K562 (cell line): ENCODE measurements around the gene FZD4. TPM values are rescaled to one million over a fixed set of nuclear protein-coding genes. Genes with fewer than 3 reads are reported as not detected.

ENCODE experiments used
- ADNP ChIP-seq: fragments of 200-800 bp; sonication (Bioruptor generic); IDR thresholded peaks from 2 replicates; pipeline ENCODE4 v1.6.1; 2016; ENCODE audit warnings: missing genetic modification characterization, missing compliant biosample characterization
- MCM3 ChIP-seq: fragments of 450-650 bp; IDR thresholded peaks from 2 replicates; pipeline ENCODE4 v1.6.1; 2016
- MITF ChIP-seq: IDR thresholded peaks from 2 replicates; pipeline ENCODE4 v1.6.1; 2014; ENCODE audit warnings: antibody characterized with exemption
- NEUROD1 ChIP-seq: fragments of 150-350 bp; IDR thresholded peaks from 2 replicates; pipeline ENCODE4 v1.6.1; 2014; ENCODE audit warnings: borderline replicate concordance, low read length, low read depth; ENCODE audit not compliant: partially characterized antibody
- PKNOX1 ChIP-seq: fragments of 450-650 bp; IDR thresholded peaks from 2 replicates; pipeline ENCODE4 v1.6.1; 2016
- SMARCA4 ChIP-seq: fragments of 450-650 bp; IDR thresholded peaks from 2 replicates; pipeline ENCODE4 v1.6.1; 2016
- SP1 ChIP-seq: sonication (generic); formaldehyde crosslinking; IDR thresholded peaks from 2 replicates; pipeline ENCODE4 v1.8.1; 2022; ENCODE audit warnings: mild to moderate bottlenecking, missing genetic modification reagents
- TBL1XR1 ChIP-seq, 2 experiments: IDR thresholded peaks; 2 replicates each; pipeline ENCODE4 v1.6.1; 2012; ENCODE audit warnings: improper control_type of control experiment in 2 of 2, low read length in 2 of 2, mild to moderate bottlenecking in 1 of 2
- TEAD2 ChIP-seq: fragments of 450-650 bp; IDR thresholded peaks from 2 replicates; pipeline ENCODE4 v1.6.1; 2016; ENCODE audit warnings: missing genetic modification characterization, control low read depth, missing compliant biosample characterization
- TGIF2 ChIP-seq: sonication (generic); formaldehyde crosslinking; IDR thresholded peaks from 2 replicates; pipeline ENCODE4 v1.8.1; 2022; ENCODE audit warnings: mild to moderate bottlenecking, missing genetic modification reagents, moderate library complexity
- TRIM25 ChIP-seq: fragments of 450-650 bp; IDR thresholded peaks from 2 replicates; pipeline ENCODE4 v1.7.0; 2016; ENCODE audit warnings: borderline replicate concordance
- TRIM28 ChIP-seq: fragments of 450-650 bp; IDR thresholded peaks from 2 replicates; pipeline ENCODE4 v1.6.1; 2017
- ZKSCAN8 ChIP-seq: fragments of 200-800 bp; sonication (Bioruptor generic); IDR thresholded peaks from 2 replicates; pipeline ENCODE4 v1.6.1; 2016; ENCODE audit warnings: missing genetic modification characterization, missing compliant biosample characterization
- ZNF586 ChIP-seq: fragments of 450-650 bp; formaldehyde crosslinking; conservative IDR thresholded peaks from 2 replicates; pipeline ENCODE4 v1.4.0; 2020; ENCODE audit warnings: mild to moderate bottlenecking, moderate library complexity
- ZNF75A ChIP-seq: fragments of 450-650 bp; formaldehyde crosslinking; IDR thresholded peaks from 2 replicates; pipeline ENCODE4 v1.4.0; 2020; ENCODE audit warnings: mild to moderate bottlenecking
- polyA plus RNA-seq, 8 experiments: library from polyadenylated mRNA; depleted of rRNA in 4 of 8; stranded (reverse) in 5 of 8; unstranded in 3 of 8; fragments of >200 nt; fragmentation: Nextera tagmentation in 2 of 8; fragmentation: Illumina TruSeq in 1 of 8; extraction: Ambion mirVana in 2 of 8; extraction: Trizol in 1 of 8; gene quantifications; 2 replicates each; pipeline versions ENCODE4 v1.2.1 to v1.2.3, GENCODE V29; 2011 to 2014; ENCODE audit warnings: inconsistent platforms in 1 of 8, missing spikeins in 1 of 8
- total RNA-seq, 7 experiments: library from RNA; depleted of rRNA in 6 of 7; stranded (reverse); fragments of >200 nt in 6 of 7; fragmentation: Illumina TruSeq in 2 of 7; extraction: Trizol in 2 of 7; gene quantifications; 2 replicates each; pipeline versions ENCODE4 v1.2.1 to v1.2.3, GENCODE V29; 2011 to 2021; ENCODE audit warnings: low replicate concordance in 1 of 7
- TF ChIP-seq, protein P1 (sequence below), 2 experiments: fragments of 450-650 bp in 1 of 2; sonication (generic) in 1 of 2; formaldehyde crosslinking in 1 of 2; IDR thresholded peaks in 1 of 2; conservative IDR thresholded peaks in 1 of 2; 2 replicates each; pipeline versions ENCODE4 v1.6.1 to v1.8.1; 2016 to 2023; ENCODE audit warnings: mild to moderate bottlenecking in 2 of 2, moderate library complexity in 2 of 2, inconsistent platforms in 1 of 2, missing genetic modification reagents in 1 of 2
- TF ChIP-seq, protein P2 (sequence below): fragments of 150-350 bp; IDR thresholded peaks from 2 replicates; pipeline ENCODE4 v1.6.1; 2014; ENCODE audit warnings: low read depth, mild to moderate bottlenecking, low read length, borderline replicate concordance
- TF ChIP-seq, protein P3 (sequence below): sonication (generic); formaldehyde crosslinking; IDR thresholded peaks from 2 replicates; pipeline ENCODE4 v1.9.0; 2022; ENCODE audit warnings: mild to moderate bottlenecking, missing genetic modification reagents

The FZD4 gene
- total and polyA plus RNA-seq, 9 of the 15 experiments (the other 6 are each of a cell fraction or from before 2014, with no cell fraction given), result 1.2 to 7.9 (median 5.8) TPM

- no peak for TF ChIP-seq ZNF586 (CRISPR knock-in tag)
- 0 out of 2 replicates have a peak, but pooled peaks have one; percentile 32 for TF ChIP-seq SP1 (CRISPR knock-in tag)
- TF ChIP-seq, protein P1, sequence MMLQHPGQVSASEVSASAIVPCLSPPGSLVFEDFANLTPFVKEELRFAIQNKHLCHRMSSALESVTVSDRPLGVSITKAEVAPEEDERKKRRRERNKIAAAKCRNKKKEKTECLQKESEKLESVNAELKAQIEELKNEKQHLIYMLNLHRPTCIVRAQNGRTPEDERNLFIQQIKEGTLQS (IDR thresholded peaks at IDR 0.05), result peak; percentile 67
- TF ChIP-seq, protein P1 (CRISPR knock-in tag; conservative IDR thresholded peaks at IDR 0.05), result no peak
- TF ChIP-seq PKNOX1, result peak; percentile 97
- no peak for TF ChIP-seq ZNF75A (CRISPR knock-in tag)
- peak; percentile 75; the same call in 1 of the 2 replicates for TF ChIP-seq ADNP (tag)
- TF ChIP-seq TRIM28, result no peak
- peak in 1 of 2 experiments; percentile 57; a peak in 2 of 4 replicates for TF ChIP-seq TBL1XR1 (IDR thresholded peaks at IDR 0.05; ENCODE audit: low read length in 2 of 2)
- TF ChIP-seq SMARCA4, result peak; percentile 94
- TF ChIP-seq, protein P2, sequence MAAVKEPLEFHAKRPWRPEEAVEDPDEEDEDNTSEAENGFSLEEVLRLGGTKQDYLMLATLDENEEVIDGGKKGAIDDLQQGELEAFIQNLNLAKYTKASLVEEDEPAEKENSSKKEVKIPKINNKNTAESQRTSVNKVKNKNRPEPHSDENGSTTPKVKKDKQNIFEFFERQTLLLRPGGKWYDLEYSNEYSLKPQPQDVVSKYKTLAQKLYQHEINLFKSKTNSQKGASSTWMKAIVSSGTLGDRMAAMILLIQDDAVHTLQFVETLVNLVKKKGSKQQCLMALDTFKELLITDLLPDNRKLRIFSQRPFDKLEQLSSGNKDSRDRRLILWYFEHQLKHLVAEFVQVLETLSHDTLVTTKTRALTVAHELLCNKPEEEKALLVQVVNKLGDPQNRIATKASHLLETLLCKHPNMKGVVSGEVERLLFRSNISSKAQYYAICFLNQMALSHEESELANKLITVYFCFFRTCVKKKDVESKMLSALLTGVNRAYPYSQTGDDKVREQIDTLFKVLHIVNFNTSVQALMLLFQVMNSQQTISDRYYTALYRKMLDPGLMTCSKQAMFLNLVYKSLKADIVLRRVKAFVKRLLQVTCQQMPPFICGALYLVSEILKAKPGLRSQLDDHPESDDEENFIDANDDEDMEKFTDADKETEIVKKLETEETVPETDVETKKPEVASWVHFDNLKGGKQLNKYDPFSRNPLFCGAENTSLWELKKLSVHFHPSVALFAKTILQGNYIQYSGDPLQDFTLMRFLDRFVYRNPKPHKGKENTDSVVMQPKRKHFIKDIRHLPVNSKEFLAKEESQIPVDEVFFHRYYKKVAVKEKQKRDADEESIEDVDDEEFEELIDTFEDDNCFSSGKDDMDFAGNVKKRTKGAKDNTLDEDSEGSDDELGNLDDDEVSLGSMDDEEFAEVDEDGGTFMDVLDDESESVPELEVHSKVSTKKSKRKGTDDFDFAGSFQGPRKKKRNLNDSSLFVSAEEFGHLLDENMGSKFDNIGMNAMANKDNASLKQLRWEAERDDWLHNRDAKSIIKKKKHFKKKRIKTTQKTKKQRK, result no peak
- TF ChIP-seq MCM3, result no peak
- TF ChIP-seq TRIM25, result no peak
- peak; percentile 86 for TF ChIP-seq MITF
- TF ChIP-seq TEAD2 (tag), result no peak
- TF ChIP-seq NEUROD1, result peak; percentile 70
- no peak for TF ChIP-seq TGIF2 (CRISPR knock-in tag)
- TF ChIP-seq ZKSCAN8 (CRISPR knock-in tag), result peak; percentile 96
- TF ChIP-seq, protein P3, sequence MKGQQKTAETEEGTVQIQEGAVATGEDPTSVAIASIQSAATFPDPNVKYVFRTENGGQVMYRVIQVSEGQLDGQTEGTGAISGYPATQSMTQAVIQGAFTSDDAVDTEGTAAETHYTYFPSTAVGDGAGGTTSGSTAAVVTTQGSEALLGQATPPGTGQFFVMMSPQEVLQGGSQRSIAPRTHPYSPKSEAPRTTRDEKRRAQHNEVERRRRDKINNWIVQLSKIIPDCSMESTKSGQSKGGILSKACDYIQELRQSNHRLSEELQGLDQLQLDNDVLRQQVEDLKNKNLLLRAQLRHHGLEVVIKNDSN (CRISPR knock-in tag), result peak; percentile 66
Measured at GRCh38 chr11:86931548-86932258, 23.5 kb downstream of the FZD4 start (continued).
